Fibroblast of skin of left biceps (primary cell): ENCODE data around the gene HNF1A.
A peak's percentile ranks its signal among the peaks of the same experiment; 100 is the strongest.
"Not testable (repeated sequence)": the region's sequence is repeated elsewhere in the genome, so short reads cannot be mapped to it uniquely, and the experiment has no call there.

Experiments used
- DNase-seq, 2 experiments: peaks; one replicate each; pipeline ENCODE4 v3.0.0-alpha.2; 2013; ENCODE audit warnings: low read depth in 2 of 2

Gene HNF1A

GRCh38 chr12:120978296-120979219 lies at the start of gene HNF1A:
TSS of gene HNF1A (plus strand) at chr12:120978543. CDS start at chr12:120978769, 226 bp downstream.
- DNase-seq = no peak

DNA sequence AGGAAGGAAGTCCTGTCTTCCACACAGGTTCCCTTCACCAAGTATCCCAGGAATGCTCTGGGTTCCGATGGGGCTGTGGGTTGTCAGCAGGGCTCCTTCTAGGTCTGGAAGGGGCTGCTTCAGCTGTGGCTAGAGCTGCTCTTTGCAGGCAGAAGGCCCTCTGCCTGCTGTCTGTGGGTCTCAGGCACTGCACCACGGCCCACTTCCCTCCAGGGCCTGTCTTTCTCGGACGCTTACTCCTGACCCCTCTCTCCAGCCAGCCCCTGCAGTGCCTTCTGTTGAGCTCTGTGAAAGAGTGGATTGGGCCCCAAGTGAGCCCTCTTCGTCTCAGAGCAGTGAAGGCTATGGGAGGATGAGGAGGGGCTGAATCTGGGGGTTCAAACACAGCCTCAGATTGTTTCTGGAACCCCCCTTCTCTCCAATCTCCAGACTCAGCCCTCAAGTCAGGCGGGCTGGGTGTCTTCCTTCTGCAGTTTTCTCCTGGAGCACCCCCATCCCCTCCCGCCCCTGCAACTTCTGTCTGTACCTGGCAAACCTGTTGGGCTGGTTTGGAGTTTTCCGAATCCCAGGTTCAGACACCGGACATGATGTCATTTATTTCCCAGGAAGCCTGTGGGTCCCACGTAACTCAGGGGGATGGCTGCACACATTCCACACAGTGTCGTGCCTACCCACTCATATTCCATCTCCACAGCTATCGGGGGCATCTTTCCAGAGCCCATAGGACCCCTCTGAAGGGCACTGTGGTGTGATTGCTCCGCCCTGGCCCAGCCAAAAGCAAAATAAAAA lies 49.3 kb upstream of the HNF1A start:
- no peak for DNase-seq

GRCh38 chr12:120930032-120930431 lies 48.3 kb upstream of the HNF1A start:
- DNase-seq = no peak

DNA sequence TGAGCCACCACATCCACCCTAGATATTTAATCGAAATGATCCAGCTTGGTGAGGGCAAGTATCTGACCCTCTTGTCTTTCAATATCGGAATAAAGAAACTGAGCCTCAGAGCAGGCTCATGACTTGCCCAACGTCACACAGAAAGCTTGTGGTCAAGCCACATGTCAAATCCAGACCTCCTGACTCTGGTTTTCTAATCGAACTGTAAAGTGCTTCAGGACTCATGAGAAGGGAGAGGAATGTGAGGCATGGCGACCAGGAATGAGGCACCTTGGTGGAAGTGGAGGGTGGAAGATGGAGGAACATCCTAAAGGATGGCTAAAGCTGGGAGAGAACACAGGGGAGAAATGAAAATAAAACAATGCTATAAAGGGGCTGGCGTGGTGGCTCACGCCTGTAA lies 46.3 kb upstream of the HNF1A start:
- no peak for DNase-seq

GRCh38 chr12:120932956-120933526 lies 45.3 kb upstream of the HNF1A start:
- no peak for DNase-seq

DNA sequence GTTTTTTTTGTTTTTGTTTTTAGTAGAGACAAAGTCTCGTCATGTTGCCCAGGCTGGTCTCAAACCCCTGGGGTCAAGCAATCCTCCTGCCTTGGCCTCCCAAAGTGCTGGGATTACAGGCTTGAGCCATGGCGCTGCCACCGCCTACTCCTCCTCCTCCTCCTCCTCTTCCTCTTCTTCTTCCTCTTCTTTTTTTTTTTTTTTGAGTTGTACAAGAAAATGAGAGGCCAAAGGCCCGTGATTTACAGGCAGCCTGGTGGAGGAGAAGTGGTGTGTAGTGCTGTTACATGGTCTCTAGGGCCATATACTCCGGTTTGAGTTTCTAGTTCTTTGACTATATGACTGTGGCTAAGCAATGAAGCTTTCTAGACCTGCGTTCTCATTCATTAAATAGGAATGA lies 44.6 kb upstream of the HNF1A start:
- no peak for DNase-seq

DNA sequence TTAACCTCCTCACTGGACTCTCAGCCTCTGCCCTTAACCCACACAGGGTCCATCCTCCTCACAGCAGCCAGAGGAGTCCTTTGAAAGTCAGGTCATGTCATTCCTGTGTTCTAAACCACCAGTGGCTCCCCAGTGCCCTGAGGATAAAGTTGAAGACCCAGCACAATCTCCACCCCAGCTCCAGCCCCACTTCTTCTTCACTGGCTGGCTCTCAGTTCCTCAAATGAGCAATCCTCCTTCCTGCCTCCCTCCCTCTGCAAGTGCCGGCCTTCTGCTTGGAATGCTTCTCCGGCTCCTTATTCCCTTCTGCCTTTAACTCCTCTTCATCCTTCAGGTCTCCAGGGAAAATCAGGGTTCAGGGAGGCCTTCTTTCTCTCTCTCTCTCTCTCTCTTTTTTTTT lies 42.1 kb upstream of the HNF1A start:
- no peak for DNase-seq

DNA sequence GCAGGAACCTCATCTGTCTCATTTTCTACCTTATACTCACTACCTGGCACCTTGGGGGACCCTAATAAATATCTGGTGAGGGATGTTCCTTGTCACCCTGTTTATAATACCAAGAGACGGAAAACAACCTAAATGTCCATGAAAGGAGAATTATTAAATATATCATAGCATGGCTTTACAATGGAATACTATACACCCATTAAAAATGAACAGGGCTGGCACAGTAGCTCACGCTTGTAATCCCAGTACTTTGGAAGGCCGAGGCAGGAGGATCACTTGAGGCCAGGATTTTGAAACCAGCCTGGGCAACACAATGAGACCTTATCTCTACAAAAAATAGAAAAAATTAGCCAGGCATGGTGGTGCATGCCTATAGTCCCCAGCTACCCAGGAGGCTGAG lies 39.8 kb upstream of the HNF1A start:
- no peak for DNase-seq

- DNase-seq = no peak
These were observed 38.8 kb upstream of the HNF1A start for GRCh38 chr12:120939523-120939922.

DNA sequence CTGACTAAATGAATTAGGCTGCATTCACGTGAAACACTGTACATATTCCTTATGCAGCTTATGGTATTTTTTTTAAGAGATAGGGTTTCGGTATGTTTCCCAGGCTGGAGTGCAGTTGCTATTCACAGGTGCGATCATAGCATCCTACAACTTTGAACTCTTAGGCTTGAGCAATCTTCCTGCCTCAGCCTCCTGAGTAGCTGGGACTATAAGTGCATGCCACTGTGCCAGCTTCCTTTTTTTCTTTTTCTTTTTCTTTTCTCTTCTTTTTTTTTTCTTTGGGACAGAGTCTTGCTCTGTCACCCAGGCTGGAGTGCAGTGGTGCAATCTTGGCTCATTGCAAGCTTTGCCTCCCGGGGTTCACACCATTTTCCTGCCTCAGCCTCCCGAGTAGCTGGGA lies 38.3 kb upstream of the HNF1A start:
- no peak for DNase-seq

- peak in 1 of 2 experiments; percentile 2 for DNase-seq
These were observed 37.5 kb upstream of the HNF1A start for GRCh38 chr12:120940799-120941198.

- DNase-seq = no peak
These were observed 36.9 kb upstream of the HNF1A start for GRCh38 chr12:120941412-120941811.

GRCh38 chr12:120941846-120942405 lies 36.4 kb upstream of the HNF1A start:
- DNase-seq = no peak

- DNase-seq = no peak
These were observed 34.9 kb upstream of the HNF1A start for GRCh38 chr12:120943482-120943881.

DNA sequence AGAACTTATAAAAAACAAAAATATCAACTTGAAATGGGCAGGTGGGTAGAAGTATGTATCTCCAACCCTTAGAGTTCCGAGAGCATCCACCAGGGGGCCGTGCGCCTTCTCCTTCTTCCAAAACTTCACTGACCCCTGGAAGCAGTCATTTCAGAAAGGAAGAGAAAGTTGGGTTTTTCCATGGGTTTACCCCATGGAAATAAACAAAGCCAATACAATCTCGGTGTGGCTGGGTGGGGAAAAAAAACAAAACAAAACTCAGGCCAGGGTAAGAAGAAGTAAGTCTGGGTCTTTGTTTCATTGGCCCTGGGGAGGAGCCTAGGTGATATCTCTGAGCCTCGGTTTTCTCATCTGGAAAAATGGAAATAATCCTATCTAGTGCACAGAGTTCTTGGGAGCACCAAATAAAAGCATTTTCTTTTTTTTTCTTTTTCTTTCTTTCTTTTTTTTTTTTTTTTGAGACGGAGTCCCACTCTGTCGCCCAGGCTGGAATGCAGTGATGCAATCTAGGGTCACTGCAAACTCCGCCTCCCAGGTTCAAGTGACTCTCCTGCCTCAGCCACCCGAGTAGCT lies 33.6 kb upstream of the HNF1A start:
- peak in 1 of 2 experiments; percentile 1 for DNase-seq

DNA sequence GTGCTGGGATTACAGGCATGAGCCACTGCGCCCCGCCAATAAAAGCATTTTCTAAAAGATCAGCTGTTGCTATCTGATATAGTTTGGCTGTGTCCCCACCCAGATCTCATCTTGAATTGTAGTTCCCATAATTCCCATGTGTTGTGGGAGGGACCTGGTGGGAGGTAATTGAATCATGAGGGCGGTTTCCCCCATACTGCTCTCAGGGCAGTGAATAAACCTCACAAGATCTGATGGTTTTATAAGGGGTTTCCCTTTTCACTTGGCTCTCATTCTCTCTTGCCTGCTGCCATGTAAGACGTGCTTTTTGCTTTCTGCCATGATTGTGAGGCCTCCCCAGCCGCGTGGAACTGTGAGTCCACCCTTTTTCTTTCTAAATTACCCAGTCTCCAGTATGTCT lies 32.8 kb upstream of the HNF1A start:
- DNase-seq = not testable (repeated sequence)

DNA sequence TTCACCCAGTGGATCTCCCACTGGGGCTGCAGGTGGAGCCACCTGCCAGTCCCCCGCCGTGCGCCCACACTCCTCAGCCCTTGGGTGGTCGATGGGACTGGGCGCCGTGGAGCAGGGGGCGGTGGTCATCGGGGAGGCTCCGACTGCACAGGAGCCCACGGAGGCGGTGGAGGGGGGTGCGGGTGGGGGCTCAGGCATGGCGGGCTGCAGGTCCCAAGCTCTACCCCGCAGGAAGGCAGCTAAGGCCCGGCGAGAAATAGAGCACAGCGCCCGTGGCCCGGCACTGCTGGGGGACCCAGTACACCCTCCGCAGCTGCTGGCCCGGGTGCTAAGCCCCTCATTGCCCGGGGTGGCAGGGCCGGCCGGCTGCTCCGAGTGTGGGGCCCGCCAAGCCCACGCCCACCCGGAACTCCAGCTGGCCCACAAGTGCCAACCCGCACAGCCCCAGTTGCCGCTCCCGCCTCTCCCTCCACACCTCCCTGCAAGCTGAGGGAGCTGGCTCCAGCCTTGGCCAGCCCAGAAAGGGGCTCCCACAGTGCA lies 28.0 kb upstream of the HNF1A start:
- DNase-seq = not testable (repeated sequence)

DNA sequence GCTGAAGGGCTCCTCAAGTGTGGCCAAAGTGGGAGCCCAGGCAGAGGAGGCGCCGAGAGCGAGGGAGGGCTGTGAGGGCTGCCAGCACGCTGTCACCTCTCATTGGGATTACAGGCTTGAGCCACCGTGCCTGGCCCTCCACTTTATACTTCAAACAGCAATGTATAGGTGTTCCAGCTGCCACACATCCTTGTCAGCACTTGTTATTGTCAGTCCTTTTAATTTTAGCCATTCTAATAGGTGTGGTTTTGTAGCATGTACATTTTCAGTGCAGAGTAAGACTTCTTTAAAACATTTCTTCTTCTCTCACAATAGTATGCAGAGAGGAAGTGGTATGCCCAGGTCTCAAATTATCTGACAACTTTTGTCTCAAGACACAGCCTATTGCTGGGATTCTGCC lies 27.5 kb upstream of the HNF1A start:
- DNase-seq = no peak

GRCh38 chr12:120955232-120955631 lies 23.1 kb upstream of the HNF1A start:
- no peak for DNase-seq

- DNase-seq = no peak
These were observed 21.6 kb upstream of the HNF1A start for GRCh38 chr12:120956579-120957300.
